H7 (cell line): ENCODE measurements around the gene RETNLB. TPM values are rescaled to one million over a fixed set of nuclear protein-coding genes. Genes with fewer than 3 reads are reported as not detected.

Experiments used
- DNase-seq: peaks from one replicate; pipeline ENCODE4 v3.0.0; 2012
- H3K27me3 ChIP-seq: 2 replicates; pipeline ENCODE4 v1.6.0; 2011; ENCODE audit warnings: mild to moderate bottlenecking, low read length; ENCODE audit not compliant: control insufficient read depth, insufficient read depth
- H3K36me3 ChIP-seq: replicated peaks from 2 replicates; pipeline ENCODE4 v1.5.1; 2011; ENCODE audit warnings: low read length; ENCODE audit not compliant: control insufficient read depth, insufficient read depth
- H3K4me3 ChIP-seq: 2 replicates; pipeline ENCODE4 v1.5.1; 2011; ENCODE audit warnings: low read depth, mild to moderate bottlenecking, control low read depth, low read length, moderate library complexity; ENCODE audit not compliant: insufficient read depth
- total RNA-seq: library from RNA; depleted of rRNA; stranded (reverse); fragments of >200 nt; shearing (Covaris generic); gene quantifications from 2 replicates; pipeline ENCODE4 v1.2.3, GENCODE V29; 2014; rRNA removed

The RETNLB gene
- not detected in 2 replicates for total RNA-seq

DNA sequence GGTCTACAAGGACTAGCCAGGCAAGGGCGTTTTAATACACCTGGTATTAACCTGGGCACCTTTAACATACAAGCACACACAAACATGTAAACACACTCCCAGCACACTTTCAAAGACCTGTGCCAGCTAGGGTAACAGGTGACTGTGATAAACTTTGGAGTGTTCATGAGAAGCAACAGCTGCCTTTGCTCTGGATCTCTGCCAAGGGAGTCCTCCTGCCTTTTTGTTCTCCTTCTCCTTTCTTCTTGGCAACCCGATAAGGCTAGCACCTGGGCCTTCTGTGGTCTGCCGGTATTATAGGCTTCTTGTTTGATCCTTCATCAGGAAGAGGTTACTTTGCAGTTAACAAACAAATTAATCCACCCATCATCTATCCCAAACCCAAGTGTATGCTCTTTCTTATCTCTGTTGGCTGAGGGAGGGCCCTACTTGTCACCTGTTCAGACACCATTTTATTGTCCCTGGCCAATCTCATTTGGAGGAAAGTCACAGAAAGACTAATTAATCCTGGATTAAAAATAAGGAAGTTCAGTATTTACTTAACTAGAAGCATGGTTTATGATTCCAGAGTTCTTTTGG lies at the start of gene RETNLB:
Gene RETNLB (minus strand): TSS at position 7 of the 579 bp plus-strand sequence. CDS start 225 bp downstream, outside the sequence.
- no peak for DNase-seq
- no peak within 1 kb of the TSS for H3K4me3 ChIP-seq
- H3K36me3 ChIP-seq, result no peaks in the 10 kb centered on the region

DNA sequence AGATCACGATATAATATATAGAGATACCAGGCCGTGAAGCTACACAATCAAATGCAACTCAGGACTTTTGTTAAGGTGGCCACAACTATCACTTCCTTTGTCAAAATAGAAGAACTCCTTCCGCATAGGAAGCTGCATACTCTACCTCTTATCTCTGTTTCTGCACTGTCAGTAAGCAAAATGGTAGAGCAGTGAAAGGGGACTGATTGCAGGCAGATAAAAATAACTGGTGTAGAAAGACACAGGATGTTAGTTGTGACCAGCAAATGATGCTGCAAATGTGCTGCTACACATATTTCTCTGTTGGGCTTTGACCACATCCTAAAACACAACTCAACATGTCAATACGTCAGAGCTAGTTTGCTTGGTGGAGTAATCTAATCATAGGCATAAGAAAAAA lies 49.1 kb upstream of the RETNLB start:
- Histone ChIP-seq H3K4me3 (no peak overlapping the region), H3K27me3 (no peaks in the 10 kb centered on the region), H3K36me3 (no peaks in the 10 kb centered on the region)
- DNase-seq, result no peak

More for the DNA sequence above, at the start of gene RETNLB:
- no peaks in the 10 kb centered on the region for H3K27me3 ChIP-seq

DNA sequence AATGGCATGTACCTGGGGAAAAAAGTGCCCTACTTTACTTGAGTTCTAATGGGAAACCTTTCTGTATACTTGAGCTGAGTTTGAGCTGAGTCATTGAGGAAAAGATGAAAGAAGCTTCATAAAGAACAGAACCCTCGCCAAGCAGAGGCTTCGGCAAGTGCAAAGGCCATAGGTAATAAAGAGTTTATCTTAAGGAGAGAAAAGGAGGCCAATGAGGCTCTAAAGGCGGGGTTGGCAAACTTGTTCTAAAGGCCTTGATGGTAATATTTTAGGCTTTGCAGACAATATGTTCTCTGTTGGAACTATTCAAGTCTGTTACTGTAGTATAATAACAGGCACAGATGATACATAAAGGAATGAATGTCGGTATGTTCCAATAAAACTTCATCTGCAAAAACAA lies 47.8 kb upstream of the RETNLB start:
- Histone ChIP-seq H3K36me3 (no peaks in the 10 kb centered on the region), H3K27me3 (no peaks in the 10 kb centered on the region), H3K4me3 (no peak overlapping the region)
- no peak for DNase-seq

- H3K27me3 ChIP-seq, result no peaks in the 10 kb centered on the region
- H3K4me3 ChIP-seq, result no peak overlapping the region
- DNase-seq, result no peak
- H3K36me3 ChIP-seq, result no peaks in the 10 kb centered on the region
Observed at GRCh38 chr3:108804437-108804836, 47.2 kb upstream of the RETNLB start.

DNA sequence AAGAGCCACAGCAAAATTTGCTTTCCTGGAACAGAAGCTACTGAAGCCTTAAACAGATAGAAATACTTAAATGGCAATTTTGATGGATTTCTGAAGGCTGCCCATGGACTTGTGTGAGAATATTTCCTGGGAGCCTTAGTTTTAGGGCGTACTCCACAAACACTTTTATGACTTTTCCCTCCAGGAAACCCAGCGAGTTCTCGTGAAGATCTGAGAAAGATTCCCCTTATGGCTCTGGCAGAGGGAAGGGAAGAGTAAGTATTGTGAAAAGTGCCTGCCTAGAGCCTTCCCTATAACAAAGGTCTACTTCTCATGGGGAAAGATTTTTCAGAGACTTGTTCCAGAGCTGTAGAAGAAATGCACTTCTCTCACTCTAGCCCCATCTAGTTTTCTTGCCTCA lies 34.3 kb upstream of the RETNLB start:
- Histone ChIP-seq H3K27me3 (no peaks in the 10 kb centered on the region), H3K36me3 (no peaks in the 10 kb centered on the region), H3K4me3 (no peak overlapping the region)
- no peak for DNase-seq

- H3K36me3 ChIP-seq, result no peaks in the 10 kb centered on the region
- no peaks in the 10 kb centered on the region for H3K27me3 ChIP-seq
- DNase-seq, result no peak
- H3K4me3 ChIP-seq, result no peak overlapping the region
Observed at GRCh38 chr3:108780235-108780634, 23.0 kb upstream of the RETNLB start.

GRCh38 chr3:108779496-108779895 lies 22.3 kb upstream of the RETNLB start:
- Histone ChIP-seq H3K27me3 (no peaks in the 10 kb centered on the region), H3K4me3 (no peak overlapping the region), H3K36me3 (no peaks in the 10 kb centered on the region)
- no peak for DNase-seq

DNA sequence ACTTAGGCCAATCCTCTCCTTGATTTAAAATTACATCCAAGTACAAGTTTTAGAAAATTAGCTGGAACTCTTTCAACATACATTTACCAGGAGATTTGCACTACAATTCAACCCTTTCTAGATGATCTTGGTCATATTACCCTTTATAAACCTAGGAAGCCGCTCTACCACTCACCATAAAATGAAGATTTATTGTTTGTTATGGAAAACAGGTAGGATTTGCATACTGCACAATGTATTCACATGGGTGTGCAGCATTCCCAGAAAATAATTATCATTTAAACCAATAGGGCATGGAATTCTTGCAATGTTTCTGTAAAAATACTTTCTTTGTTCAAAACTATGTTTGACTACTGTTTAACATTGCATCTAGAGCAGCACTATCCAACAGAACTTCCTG lies 18.4 kb upstream of the RETNLB start:
- no peak overlapping the region for H3K4me3 ChIP-seq

DNA sequence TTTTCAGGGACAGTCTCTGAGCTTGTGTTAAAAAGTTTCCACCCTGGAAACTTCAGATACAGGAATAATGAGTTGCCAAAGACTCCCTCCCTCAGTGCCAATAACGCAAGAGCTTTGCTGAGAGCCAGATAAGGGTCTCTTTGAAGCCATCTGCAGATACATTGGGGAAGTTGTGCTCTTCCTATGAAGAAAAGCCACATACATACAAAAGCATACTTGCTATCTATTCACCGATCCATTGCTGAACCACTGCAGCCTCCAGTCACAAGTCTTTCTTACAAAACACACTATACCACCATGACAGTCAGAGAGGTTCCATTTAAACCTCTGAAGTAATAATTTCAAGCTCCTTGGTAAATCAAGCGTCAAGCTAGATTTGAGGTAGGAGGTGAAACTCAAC lies 10.0 kb upstream of the RETNLB start:
- H3K36me3 ChIP-seq, result no peaks in the 10 kb centered on the region
- H3K4me3 ChIP-seq, result no peak overlapping the region
- no peak for DNase-seq
- H3K27me3 ChIP-seq, result no peaks in the 10 kb centered on the region

More for the DNA sequence above, 18.4 kb upstream of the RETNLB start:
- Histone ChIP-seq H3K27me3 (no peaks in the 10 kb centered on the region), H3K36me3 (no peaks in the 10 kb centered on the region)
- DNase-seq, result no peak

GRCh38 chr3:108755686-108756085 lies 1.5 kb downstream of the RETNLB start:
- no peak overlapping the region for H3K4me3 ChIP-seq
- H3K36me3 ChIP-seq, result no peaks in the 10 kb centered on the region
- no peaks in the 10 kb centered on the region for H3K27me3 ChIP-seq
- DNase-seq, result no peak

DNA sequence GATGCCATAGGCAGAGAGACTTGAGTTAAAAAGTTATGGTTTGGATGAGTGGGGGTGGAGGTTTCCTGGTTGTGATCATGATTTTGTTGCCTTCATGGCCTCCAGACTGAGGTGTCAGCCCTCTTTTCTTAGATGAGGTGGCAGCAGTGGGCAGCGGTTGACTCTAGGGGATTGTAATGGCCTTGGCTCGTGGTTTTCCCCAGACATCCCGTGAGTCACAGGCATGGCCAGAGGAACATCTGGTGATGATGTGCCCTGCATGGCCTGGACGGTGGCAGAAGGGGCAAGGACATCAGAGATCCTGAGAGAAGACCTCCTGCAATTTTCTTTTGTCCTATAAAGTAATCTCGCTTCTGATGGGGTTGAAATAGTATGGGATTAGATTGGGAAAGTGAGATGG lies 12.4 kb downstream of the RETNLB start:
- Histone ChIP-seq H3K4me3 (no peak overlapping the region), H3K36me3 (no peaks in the 10 kb centered on the region), H3K27me3 (no peaks in the 10 kb centered on the region)
- DNase-seq, result no peak

DNA sequence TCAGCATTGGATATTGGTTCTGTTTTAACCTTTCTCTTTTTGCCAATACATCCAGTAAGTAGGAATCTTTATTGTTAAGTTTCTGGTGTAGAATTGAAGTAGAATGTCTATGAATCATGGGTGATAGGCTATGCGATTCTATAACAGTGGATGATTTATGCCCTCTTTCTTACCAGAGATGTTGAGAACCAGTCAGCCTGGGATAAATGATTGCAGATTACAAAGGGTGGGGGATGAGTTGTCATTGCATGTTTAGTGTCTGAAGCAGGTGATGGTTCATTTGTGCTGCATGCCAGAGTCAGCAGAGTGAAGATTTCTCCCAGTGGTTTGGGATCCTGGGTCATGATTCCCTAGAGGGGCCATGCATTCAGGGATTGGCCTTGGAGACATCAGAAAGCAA lies 14.3 kb downstream of the RETNLB start:
- Histone ChIP-seq H3K36me3 (no peaks in the 10 kb centered on the region), H3K27me3 (no peaks in the 10 kb centered on the region), H3K4me3 (no peak overlapping the region)
- no peak for DNase-seq

GRCh38 chr3:108736821-108737220 lies 20.4 kb downstream of the RETNLB start:
- no peaks in the 10 kb centered on the region for H3K27me3 ChIP-seq
- H3K36me3 ChIP-seq, result no peaks in the 10 kb centered on the region
- no peak overlapping the region for H3K4me3 ChIP-seq
- DNase-seq, result no peak

GRCh38 chr3:108728934-108729333 lies 28.3 kb downstream of the RETNLB start:
- Histone ChIP-seq H3K27me3 (no peaks in the 10 kb centered on the region), H3K4me3 (no peak overlapping the region), H3K36me3 (no peaks in the 10 kb centered on the region)
- no peak for DNase-seq

- no peak overlapping the region for H3K4me3 ChIP-seq
- no peak for DNase-seq
- H3K36me3 ChIP-seq, result no peaks in the 10 kb centered on the region
- no peaks in the 10 kb centered on the region for H3K27me3 ChIP-seq
Observed at GRCh38 chr3:108728105-108728504, 29.1 kb downstream of the RETNLB start.

DNA sequence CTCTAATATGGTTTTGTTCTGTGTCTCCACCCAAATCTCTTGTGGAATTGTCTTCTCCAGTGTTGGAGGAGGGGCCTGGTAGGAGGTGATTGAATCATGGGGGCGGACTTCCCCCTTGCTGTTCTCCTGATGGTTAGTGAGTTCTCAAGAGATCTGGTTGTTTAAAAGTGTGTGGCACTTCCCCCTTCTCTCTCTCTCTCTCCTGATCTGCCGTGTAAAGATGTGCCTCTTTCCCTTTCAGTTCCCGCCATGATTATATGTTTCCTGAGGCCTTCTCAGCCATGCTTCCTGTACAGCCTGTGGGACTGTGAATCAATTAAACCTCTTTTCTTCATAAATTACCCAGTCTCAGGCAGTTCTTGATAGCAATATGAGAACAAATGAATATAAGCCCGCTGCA lies 33.1 kb downstream of the RETNLB start:
- Histone ChIP-seq H3K27me3 (no peaks in the 10 kb centered on the region), H3K36me3 (no peaks in the 10 kb centered on the region), H3K4me3 (no peak overlapping the region)
- no peak for DNase-seq
